GM19328 (cell line): ENCODE data around the gene MZT2A.
"Not testable (repeated sequence)": the region's sequence is repeated elsewhere in the genome, so short reads cannot be mapped to it uniquely, and the experiment has no call there.

Source experiments
- ATAC-seq: cut with Tn5 transposase; IDR thresholded peaks from one replicate; pipeline ENCODE4 v1.9.1; 2021; ENCODE audit warnings: mild to moderate bottlenecking, moderate library complexity; ENCODE audit not compliant: unreplicated experiment

The MZT2A gene

GRCh38 chr2:131471624-131472023, 20.6 kb downstream of the MZT2A start:
- ATAC-seq: not testable (repeated sequence)

- not testable (repeated sequence) for ATAC-seq
Observed at GRCh38 chr2:131470944-131471343, 21.3 kb downstream of the MZT2A start.

GRCh38 chr2:131467722-131468121, 24.5 kb downstream of the MZT2A start:
- not testable (repeated sequence) for ATAC-seq

- not testable (repeated sequence) for ATAC-seq
Observed at GRCh38 chr2:131454914-131455313, 37.3 kb downstream of the MZT2A start.

- peak; percentile 86 for ATAC-seq
Observed at GRCh38 chr2:131451265-131451949, 40.8 kb downstream of the MZT2A start.

GRCh38 chr2:131447981-131448380, 44.2 kb downstream of the MZT2A start:
- ATAC-seq: not testable (repeated sequence)

- no peak for ATAC-seq
Observed at GRCh38 chr2:131445896-131446295, 46.3 kb downstream of the MZT2A start.

- ATAC-seq: not testable (repeated sequence)
Observed at GRCh38 chr2:131445515-131445797, 46.7 kb downstream of the MZT2A start.

- not testable (repeated sequence) for ATAC-seq
Observed at GRCh38 chr2:131444736-131445514, 47.3 kb downstream of the MZT2A start.

GRCh38 chr2:131440742-131441468, 51.3 kb downstream of the MZT2A start:
- ATAC-seq: not testable (repeated sequence)
